ENCODE measurements around the gene F2RL1.

- TF ChIP-seq SP1 (IDR thresholded peaks at IDR 0.05) (no peak), BHLHE40 (IDR thresholded peaks at IDR 0.05; ENCODE audit: borderline replicate concordance) (no peak), FOXM1 (IDR thresholded peaks at IDR 0.05; ENCODE audit: borderline replicate concordance) (no peak), ARNT (IDR thresholded peaks at IDR 0.05) (no peak), ZNF384 (IDR thresholded peaks at IDR 0.05) (no peak), FOXK2 (IDR thresholded peaks at IDR 0.05) (no peak), ELF4 (IDR thresholded peaks at IDR 0.05) (no peak), FOXA1 (IDR thresholded peaks at IDR 0.05) (no peak), CTBP1 (IDR thresholded peaks at IDR 0.05; ENCODE audit: borderline replicate concordance) (no peak), TARDBP (IDR thresholded peaks at IDR 0.05) (no peak), L3MBTL2 (conservative IDR thresholded peaks at IDR 0.05) (no peak), HDGF (IDR thresholded peaks at IDR 0.05; ENCODE audit: borderline replicate concordance) (no peak), SUZ12 (IDR thresholded peaks at IDR 0.05) (no peak)
- TF ChIP-seq, protein P1, sequence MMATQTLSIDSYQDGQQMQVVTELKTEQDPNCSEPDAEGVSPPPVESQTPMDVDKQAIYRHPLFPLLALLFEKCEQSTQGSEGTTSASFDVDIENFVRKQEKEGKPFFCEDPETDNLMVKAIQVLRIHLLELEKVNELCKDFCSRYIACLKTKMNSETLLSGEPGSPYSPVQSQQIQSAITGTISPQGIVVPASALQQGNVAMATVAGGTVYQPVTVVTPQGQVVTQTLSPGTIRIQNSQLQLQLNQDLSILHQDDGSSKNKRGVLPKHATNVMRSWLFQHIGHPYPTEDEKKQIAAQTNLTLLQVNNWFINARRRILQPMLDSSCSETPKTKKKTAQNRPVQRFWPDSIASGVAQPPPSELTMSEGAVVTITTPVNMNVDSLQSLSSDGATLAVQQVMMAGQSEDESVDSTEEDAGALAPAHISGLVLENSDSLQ (IDR thresholded peaks at IDR 0.05), result no peak
Observed at GRCh38 chr5:76805821-76806505, 12.9 kb upstream of the F2RL1 start.
